Nephron progenitor cell (in vitro differentiated cells): ENCODE data around the gene SUSD3.

ENCODE experiments used
- DNase-seq: peaks from one replicate; pipeline ENCODE4 v3.0.0; 2021
- H3K27ac Mint-ChIP-seq: 2 replicates; pipeline ENCODE4 v1.8.0; 2021; ENCODE audit warnings: mild to moderate bottlenecking, moderate library complexity, mixed read lengths
- H3K27me3 Mint-ChIP-seq: 2 replicates; pipeline ENCODE4 v1.8.0; 2021; ENCODE audit warnings: mild to moderate bottlenecking, low read depth, mixed read lengths; ENCODE audit not compliant: poor library complexity
- H3K36me3 Mint-ChIP-seq: 2 replicates; pipeline ENCODE4 v1.8.0; 2021; ENCODE audit warnings: low read depth, mixed read lengths
- H3K4me1 Mint-ChIP-seq: 2 replicates; pipeline ENCODE4 v1.8.0; 2021; ENCODE audit warnings: mixed read lengths
- H3K4me3 Mint-ChIP-seq: 2 replicates; pipeline ENCODE4 v1.8.0; 2021; ENCODE audit warnings: mild to moderate bottlenecking, moderate library complexity, mixed read lengths
- H3K9me3 Mint-ChIP-seq: 2 replicates; pipeline ENCODE4 v1.8.0; 2021; ENCODE audit warnings: mild to moderate bottlenecking, moderate library complexity, mixed read lengths
- TF ChIP-seq, protein P1 (sequence below): fragments of 200-600 bp; sonication (generic); IDR thresholded peaks from 2 replicates; pipeline ENCODE4 v1.5.0; 2021; ENCODE audit warnings: antibody characterized with exemption

SUSD3 gene

GRCh38 chr9:93026640-93027039 is 31.9 kb upstream of the SUSD3 start:
- TF ChIP-seq, protein P1, sequence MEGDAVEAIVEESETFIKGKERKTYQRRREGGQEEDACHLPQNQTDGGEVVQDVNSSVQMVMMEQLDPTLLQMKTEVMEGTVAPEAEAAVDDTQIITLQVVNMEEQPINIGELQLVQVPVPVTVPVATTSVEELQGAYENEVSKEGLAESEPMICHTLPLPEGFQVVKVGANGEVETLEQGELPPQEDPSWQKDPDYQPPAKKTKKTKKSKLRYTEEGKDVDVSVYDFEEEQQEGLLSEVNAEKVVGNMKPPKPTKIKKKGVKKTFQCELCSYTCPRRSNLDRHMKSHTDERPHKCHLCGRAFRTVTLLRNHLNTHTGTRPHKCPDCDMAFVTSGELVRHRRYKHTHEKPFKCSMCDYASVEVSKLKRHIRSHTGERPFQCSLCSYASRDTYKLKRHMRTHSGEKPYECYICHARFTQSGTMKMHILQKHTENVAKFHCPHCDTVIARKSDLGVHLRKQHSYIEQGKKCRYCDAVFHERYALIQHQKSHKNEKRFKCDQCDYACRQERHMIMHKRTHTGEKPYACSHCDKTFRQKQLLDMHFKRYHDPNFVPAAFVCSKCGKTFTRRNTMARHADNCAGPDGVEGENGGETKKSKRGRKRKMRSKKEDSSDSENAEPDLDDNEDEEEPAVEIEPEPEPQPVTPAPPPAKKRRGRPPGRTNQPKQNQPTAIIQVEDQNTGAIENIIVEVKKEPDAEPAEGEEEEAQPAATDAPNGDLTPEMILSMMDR = no peak
- no peaks in the 10 kb centered on the region for H3K9me3 Mint-ChIP-seq
- H3K4me3 Mint-ChIP-seq = no peak overlapping the region
- DNase-seq = no peak
- no peaks in the 10 kb centered on the region for H3K36me3 Mint-ChIP-seq
- peaks cover 3% of the 10 kb centered on the region for H3K27me3 Mint-ChIP-seq
- peaks cover 23% of the 10 kb centered on the region for H3K4me1 Mint-ChIP-seq
- H3K27ac Mint-ChIP-seq = no peak overlapping the region

GRCh38 chr9:93027750-93028149 is 30.8 kb upstream of the SUSD3 start:
- DNase-seq = no peak
- Mint-ChIP-seq H3K4me3 (no peak overlapping the region), H3K9me3 (no peaks in the 10 kb centered on the region), H3K36me3 (no peaks in the 10 kb centered on the region), H3K27me3 (peaks cover 7% of the 10 kb centered on the region), H3K4me1 (peaks cover 19% of the 10 kb centered on the region), H3K27ac (no peak overlapping the region)
- TF ChIP-seq, protein P1 = no peak

DNA sequence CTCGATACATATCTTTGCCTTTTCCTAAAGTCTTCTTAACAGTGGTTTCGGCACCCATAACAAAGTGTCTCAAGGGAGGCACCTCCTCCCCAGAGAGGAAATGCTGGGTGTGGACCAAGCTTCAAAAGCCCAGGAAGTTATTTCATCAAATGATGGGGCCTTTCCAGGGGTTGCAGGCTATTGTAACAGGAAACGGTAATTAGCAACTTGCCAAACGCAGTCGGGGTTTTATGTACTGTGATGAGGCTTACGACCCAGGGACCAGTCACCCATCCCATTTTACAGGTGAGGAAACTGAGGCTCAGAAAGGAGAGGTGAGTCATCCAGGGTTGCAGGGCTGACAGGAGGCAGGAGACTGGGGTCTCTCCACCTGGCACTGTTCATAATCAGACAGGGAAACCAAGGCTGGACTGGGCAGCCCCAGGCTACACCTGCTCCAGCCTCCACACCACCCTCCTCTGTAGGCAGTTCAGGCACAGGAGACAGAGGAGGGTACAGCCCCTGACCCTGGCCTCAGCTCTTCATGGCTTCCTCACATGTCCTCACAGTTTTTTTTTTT is 30.0 kb upstream of the SUSD3 start:
- no peak overlapping the region for H3K27ac Mint-ChIP-seq
- H3K27me3 Mint-ChIP-seq = peaks cover 7% of the 10 kb centered on the region
- H3K4me1 Mint-ChIP-seq = peaks cover 24% of the 10 kb centered on the region
- H3K4me3 Mint-ChIP-seq = no peak overlapping the region
- H3K9me3 Mint-ChIP-seq = no peaks in the 10 kb centered on the region
- H3K36me3 Mint-ChIP-seq = no peaks in the 10 kb centered on the region
- no peak for DNase-seq
- TF ChIP-seq, protein P1 = no peak

GRCh38 chr9:93030642-93031628 is 27.6 kb upstream of the SUSD3 start:
- no peak for DNase-seq
- H3K36me3 Mint-ChIP-seq = no peaks in the 10 kb centered on the region
- H3K4me1 Mint-ChIP-seq = peaks cover 30% of the 10 kb centered on the region
- H3K4me3 Mint-ChIP-seq = no peak overlapping the region
- TF ChIP-seq, protein P1 = no peak
- no peaks in the 10 kb centered on the region for H3K9me3 Mint-ChIP-seq
- no peak overlapping the region for H3K27ac Mint-ChIP-seq
- H3K27me3 Mint-ChIP-seq = peaks cover 7% of the 10 kb centered on the region

GRCh38 chr9:93031629-93032430 is 26.7 kb upstream of the SUSD3 start:
- Mint-ChIP-seq H3K4me3 (no peak overlapping the region), H3K9me3 (no peaks in the 10 kb centered on the region), H3K36me3 (no peaks in the 10 kb centered on the region), H3K27me3 (peaks cover 7% of the 10 kb centered on the region), H3K4me1 (peaks cover 30% of the 10 kb centered on the region), H3K27ac (no peak overlapping the region)
- TF ChIP-seq, protein P1 = no peak
- no peak for DNase-seq
